ENCODE data around the gene ENAH. TPM values are rescaled to one million over a fixed set of nuclear protein-coding genes. Genes with fewer than 3 reads are reported as not detected.

ENAH gene
- total and polyA plus RNA-seq, 10 donors, result 5.1 to 98.1 (median 44.8) TPM

- Histone ChIP-seq H3K4me3 (no peak overlapping the region), H3K36me3 (peaks cover 0 to 21% (median 0%) of the 10 kb centered on the region in 6 donors), H3K9me3 (no peaks in the 10 kb centered on the region), H3K27me3 (replicated peaks in 1 of 7) (no peaks in the 10 kb centered on the region), H3K4me1 (no peaks in the 10 kb centered on the region), H3K27ac (no peak overlapping the region)
- WGBS, 5 donors, result 77 to 90% (median 82%) methylated on average over 3 of the region's 3 CpGs
- TF ChIP-seq CTCF (IDR thresholded peaks at IDR 0.05 in 8 of 11, conservative IDR thresholded peaks at IDR 0.05 in 3 of 11) (no peak), POLR2AphosphoS5 (IDR thresholded peaks at IDR 0.05) (no peak), POLR2A (IDR thresholded peaks at IDR 0.05) (no peak)
- DNase-seq, result no peak
- intact Hi-C loops (cut with DNase I; ENCODE audit: low total_unique reads), result no loop called here
Measured at GRCh38 chr1:225509770-225510169, 143.2 kb downstream of the ENAH start.

GRCh38 chr1:225509376-225509707, 143.6 kb downstream of the ENAH start:
- WGBS, 5 donors, result 95 to 98% (median 97%) methylated on average over 2 of the region's 2 CpGs

DNA sequence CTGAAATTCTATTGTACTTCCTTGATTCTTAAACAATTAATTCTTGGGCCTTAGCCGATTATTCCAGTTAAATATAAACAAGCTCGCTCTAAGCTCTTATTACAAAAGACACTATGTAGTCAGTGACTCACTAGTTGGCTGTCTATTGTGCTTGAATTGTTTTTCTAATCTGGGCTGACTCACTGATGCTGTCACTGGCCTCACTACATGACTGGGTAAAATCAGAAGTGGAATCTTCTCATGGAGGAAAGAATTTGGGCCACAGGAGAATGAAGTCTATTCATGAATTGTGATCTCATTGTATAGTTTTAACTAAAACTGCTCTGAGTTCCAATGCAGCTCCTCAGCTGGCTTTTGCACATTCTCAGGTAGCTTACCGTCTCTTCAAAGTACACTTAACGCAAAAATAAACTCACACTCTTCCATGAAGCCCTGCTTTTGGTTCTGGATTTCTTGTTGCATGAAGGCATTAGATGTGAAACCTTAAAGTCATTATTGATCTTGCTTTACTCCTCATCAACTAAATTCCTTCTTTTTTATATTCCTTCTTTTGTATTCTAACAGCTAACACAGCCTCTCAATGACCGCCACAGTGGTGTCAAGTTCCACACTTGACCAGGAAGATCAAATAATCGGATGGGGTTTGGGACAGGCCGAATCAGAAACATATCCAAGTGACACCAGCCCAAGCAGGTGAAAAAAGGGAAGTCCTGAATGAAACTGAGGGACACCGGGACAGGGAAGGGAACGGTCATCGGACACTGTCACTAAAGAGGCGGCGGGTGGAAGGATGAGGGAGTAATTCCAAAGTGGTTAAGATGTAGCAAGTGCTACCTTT, 144.2 kb downstream of the ENAH start:
- 85 to 89% (median 88%) methylated on average over 11 to 12 of the region's 12 CpGs for WGBS, 5 donors
- H3K4me1 ChIP-seq, result no peaks in the 10 kb centered on the region
- H3K27ac ChIP-seq, result no peak overlapping the region
- H3K36me3 ChIP-seq, result peaks cover 0 to 19% (median 0%) of the 10 kb centered on the region in 6 donors
- H3K4me3 ChIP-seq, result no peak overlapping the region
- H3K9me3 ChIP-seq, result no peaks in the 10 kb centered on the region
- no peak for TF ChIP-seq POLR2A (IDR thresholded peaks at IDR 0.05)
- TF ChIP-seq CTCF (IDR thresholded peaks at IDR 0.05 in 8 of 11, conservative IDR thresholded peaks at IDR 0.05 in 3 of 11), result no peak
- TF ChIP-seq POLR2AphosphoS5 (IDR thresholded peaks at IDR 0.05), result no peak
- DNase-seq, result no peak
- no peaks in the 10 kb centered on the region for H3K27me3 ChIP-seq (replicated peaks in 1 of 7)
- intact Hi-C loops (cut with DNase I; ENCODE audit: low total_unique reads), result no loop called here

More at GRCh38 chr1:225509376-225509707, 143.6 kb downstream of the ENAH start:
- H3K36me3 ChIP-seq, result peaks cover 0 to 21% (median 0%) of the 10 kb centered on the region in 6 donors
- no peak overlapping the region for H3K4me3 ChIP-seq
- intact Hi-C loops (cut with DNase I; ENCODE audit: low total_unique reads), result no loop called here
- H3K9me3 ChIP-seq, result no peaks in the 10 kb centered on the region
- no peak for DNase-seq
- H3K4me1 ChIP-seq, result no peaks in the 10 kb centered on the region
- no peak overlapping the region for H3K27ac ChIP-seq
- TF ChIP-seq POLR2AphosphoS5 (IDR thresholded peaks at IDR 0.05) (no peak), POLR2A (IDR thresholded peaks at IDR 0.05) (no peak), CTCF (IDR thresholded peaks at IDR 0.05 in 8 of 11, conservative IDR thresholded peaks at IDR 0.05 in 3 of 11) (no peak)
- no peaks in the 10 kb centered on the region for H3K27me3 ChIP-seq (replicated peaks in 1 of 7)

- intact Hi-C loops (cut with DNase I; ENCODE audit: low total_unique reads), result no loop called here
- Histone ChIP-seq H3K4me1 (no peaks in the 10 kb centered on the region), H3K27ac (no peak overlapping the region), H3K27me3 (replicated peaks in 1 of 7) (no peaks in the 10 kb centered on the region), H3K4me3 (no peak overlapping the region), H3K36me3 (peaks cover 0 to 16% (median 0%) of the 10 kb centered on the region in 6 donors), H3K9me3 (no peaks in the 10 kb centered on the region)
- no peak for DNase-seq
- TF ChIP-seq CTCF (IDR thresholded peaks at IDR 0.05 in 8 of 11, conservative IDR thresholded peaks at IDR 0.05 in 3 of 11) (no peak), POLR2A (IDR thresholded peaks at IDR 0.05) (no peak), POLR2AphosphoS5 (IDR thresholded peaks at IDR 0.05) (no peak)
- 84 to 94% (median 93%) methylated on average over 1 of the region's 1 CpG for WGBS, 5 donors
Measured at GRCh38 chr1:225506727-225507126, 146.2 kb downstream of the ENAH start.
